GM23338 (cell line): ENCODE measurements around the gene APBB1.

ENCODE experiments used
- CREB1 ChIP-seq: fragments of 250-450 bp; sonication (Bioruptor Pico); IDR thresholded peaks from 2 replicates; pipeline ENCODE4 v1.5.0; 2020; ENCODE audit warnings: low read depth, mild to moderate bottlenecking, moderate library complexity
- CTCF ChIP-seq, 2 experiments: fragments of 200-600 bp in 1 of 2; sonication (generic) in 1 of 2; conservative IDR thresholded peaks; 2 replicates each; pipeline versions ENCODE4 v1.5.1 to v1.6.1; 2016 to 2017; ENCODE audit warnings: antibody characterized with exemption in 2 of 2, low read depth in 2 of 2, mild to moderate bottlenecking in 2 of 2, moderate library complexity in 1 of 2
- EZH2 ChIP-seq: fragments of 200-600 bp; sonication (generic); IDR thresholded peaks from one replicate; pipeline ENCODE4 v1.8.0; 2017; ENCODE audit warnings: antibody characterized with exemption, mild to moderate bottlenecking, low read depth; ENCODE audit not compliant: unreplicated experiment
- EZH2phosphoT487 ChIP-seq: fragments of 200-600 bp; sonication (generic); IDR thresholded peaks from one replicate; pipeline ENCODE4 v1.8.1; 2018; ENCODE audit warnings: antibody characterized with exemption; ENCODE audit not compliant: unreplicated experiment
- POLR2AphosphoS5 ChIP-seq: IDR thresholded peaks from 2 replicates; pipeline ENCODE4 v1.6.1; 2016; ENCODE audit warnings: antibody characterized with exemption, low read depth
- ZNF331 ChIP-seq: fragments of 250-450 bp; sonication (Bioruptor Pico); IDR thresholded peaks from 2 replicates; pipeline ENCODE4 v1.5.0; 2020; ENCODE audit warnings: low read depth, mild to moderate bottlenecking, moderate library complexity

- TF ChIP-seq POLR2AphosphoS5 (no peak), ZNF331 (CRISPR knock-in tag) (no peak), CTCF (conservative IDR thresholded peaks at IDR 0.05; ENCODE audit: low read depth in 2 of 2) (no peak), EZH2 (no peak), EZH2phosphoT487 (no peak), CREB1 (CRISPR knock-in tag) (no peak)
These were observed 67.0 kb downstream of the APBB1 start for GRCh38 chr11:6351782-6352382.
